Heart right ventricle (tissue), 16 donors: Measurements from ENCODE around the gene ERCC4. TPM values are rescaled to one million over a fixed set of nuclear protein-coding genes. Genes with fewer than 3 reads are reported as not detected.

Experiments
- ATAC-seq, 8 donors: fragments of 200-7000 bp; cut with Tn5 transposase; one replicate each; pipeline ENCODE4 v1.9.1; 2020; ENCODE audit warnings: mild to moderate bottlenecking in 8 of 8, moderate library complexity in 8 of 8, moderate number of reproducible peaks in 1 of 8
- DNase-seq, 2 donors: peaks; one replicate each; pipeline ENCODE4 v3.0.0-alpha.2; 2020
- H3K27ac ChIP-seq, 10 donors: fragments of 200-600 bp; sonication (generic) in 2 of 10; one replicate each; pipeline versions ENCODE4 v1.5.0 to v1.8.0; 2020 to 2022; ENCODE audit warnings: mild to moderate bottlenecking in 3 of 10
- H3K27me3 ChIP-seq, 7 donors: fragments of 200-600 bp; one replicate each; pipeline ENCODE4 v1.8.0; 2021 to 2022; ENCODE audit warnings: mild to moderate bottlenecking in 2 of 7
- H3K36me3 ChIP-seq, 9 donors: fragments of 200-600 bp; sonication (generic) in 1 of 9; one replicate each; pipeline versions ENCODE4 v1.5.0 to v1.8.0; 2020 to 2022; ENCODE audit warnings: mild to moderate bottlenecking in 2 of 9
- H3K4me1 ChIP-seq, 9 donors: fragments of 200-600 bp; sonication (generic) in 1 of 9; one replicate each; pipeline versions ENCODE4 v1.5.0 to v1.8.0; 2020 to 2022; ENCODE audit warnings: mild to moderate bottlenecking in 4 of 9
- H3K4me3 ChIP-seq, 10 donors: fragments of 200-600 bp; sonication (generic) in 2 of 10; one replicate each; pipeline versions ENCODE4 v1.5.0 to v1.8.0; 2020 to 2022; ENCODE audit warnings: mild to moderate bottlenecking in 7 of 10, moderate library complexity in 2 of 10
- H3K9me3 ChIP-seq, 11 donors: fragments of 200-600 bp in 10 of 11; sonication (generic) in 2 of 11; one replicate each; pipeline versions ENCODE4 v1.5.0 to v1.8.0; 2013 to 2022; ENCODE audit warnings: mild to moderate bottlenecking in 2 of 11, control low read depth in 1 of 11, moderate library complexity in 1 of 11
- WGBS, 2 donors: extraction: QIAGEN DNeasy Blood & Tissue Kit; methylation state at CpG; one replicate each; pipeline ENCODE4 v1.1.7; 2013; ENCODE audit warnings: inconsistent platforms in 1 of 2; 5-methylcytosine and 5-hydroxymethylcytosine counted together
- intact Hi-C, 10 donors: fragments of 100-400 bp; cut with DNase I; formaldehyde crosslinking; loops; one replicate each; pipeline versions ENCODE4 v1.11.1 to v1.14.2; 2022
- polyA plus RNA-seq, 2 donors: library from polyadenylated mRNA; stranded (reverse); fragments of 200-250 nt; gene quantifications; one replicate each; pipeline ENCODE4 v1.2.3, GENCODE V29; 2013
- total RNA-seq, 10 donors: library from RNA; stranded (reverse); fragmentation: NEBNext Ultra II Directional in 3 of 10; extraction: Animal tissue kit (Norgen Biotek cat#: 25700) in 3 of 10; gene quantifications; one replicate each; pipeline versions ENCODE4 v1.2.1 to v1.2.4, GENCODE V29; 2021 to 2023
- TF ChIP-seq, protein P1 (sequence below), 9 donors: fragments of 200-600 bp; sonication (generic) in 2 of 9; IDR thresholded peaks; one replicate each; pipeline versions ENCODE4 v1.5.0 to v1.8.0; 2021 to 2022; ENCODE audit warnings: antibody characterized with exemption in 9 of 9, mild to moderate bottlenecking in 5 of 9, moderate library complexity in 1 of 9
- donor health status: Arrhythmogenic right ventricular cardiomyopathy.
- donor health status: ischemic (EF 13 %, LVEDD 7.1; RV severe dilation, severe dysfunction).
- donor health status: healthy with polysubstance abuse.
- donor health status: DM: no; HTN: yes; CAD: no.
- donor health status: DM: no; HTN: no; CAD: no.
- donor health status: ischemic (EF 25% LVEDD 6.9; RV normal size, moderate dysfunction).
- donor health status: ischemic (EF 25% LVEDD 5.7; RV mildly dilated, moderate dysfunction).
- donor health status: healthy.
- donor health status: DM: yes; HTN: yes; CAD: no.
- donor health status: Ischemic cardiomyopathy.
- donor health status: ischemic (EF 35%, LVEDD 5.7; RV mildly dilated, moderate dysfunction).
- donor health status: nonischemic (EF 11% LVEDD 7.7; RV severe dilation, severe dysfunction).
- donor health status: DM: yes; HTN: yes; CAD: no.
- donor health status: PGD.
- donor health status: ischemic (EF 29% LVEDD 5.4; RV normal size, mild dysfunction).
- donor health status: nonischemic (EF 23%, LVEDD 6.1; RV moderate dilation, normal function).

The ERCC4 gene
- total and polyA plus RNA-seq, 12 donors, result 1.3 to 13.1 (median 8.9) TPM

DNA sequence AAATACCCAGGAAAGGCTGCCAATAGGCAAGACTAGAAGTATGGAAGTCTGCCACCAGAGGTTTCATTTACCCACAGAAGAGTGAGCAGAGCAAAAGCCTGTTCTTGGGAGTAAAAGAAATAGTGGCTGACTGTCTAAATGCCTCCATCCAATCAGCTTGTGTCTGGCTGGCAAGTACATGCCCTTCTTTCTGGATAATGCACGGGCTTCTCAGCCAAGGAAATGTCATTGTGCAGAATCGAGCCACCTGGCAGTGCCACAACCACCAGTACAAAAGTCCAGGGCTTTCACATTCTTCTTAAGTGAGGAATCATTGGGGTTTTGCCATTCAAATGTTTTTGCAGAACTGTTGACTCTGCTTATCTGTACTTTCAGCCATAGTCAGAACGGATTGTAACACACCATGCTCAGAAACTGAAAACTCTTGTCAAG is 10.1 kb upstream of the ERCC4 start:
- WGBS, 2 donors, result 8 to 15% methylated on average over 3 of the region's 3 CpGs

DNA sequence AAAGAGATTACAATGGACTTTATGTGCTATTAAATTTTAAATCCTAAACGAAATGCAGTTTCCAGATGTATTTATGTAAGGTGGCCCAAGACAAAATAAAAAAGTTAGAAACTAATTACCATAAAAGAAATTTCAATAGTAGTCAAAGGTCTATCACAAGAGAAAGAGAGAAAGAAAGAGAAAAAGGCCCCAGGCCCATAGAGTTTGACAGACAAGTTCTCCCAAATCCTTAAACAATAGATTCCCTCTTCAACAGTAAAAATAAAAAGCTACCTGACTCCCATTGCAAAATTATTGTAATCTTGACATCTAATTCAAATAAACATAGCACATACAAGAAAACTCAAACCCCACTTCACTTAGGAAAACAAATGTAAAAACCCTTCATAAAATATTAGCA is 8.6 kb upstream of the ERCC4 start:
- TF ChIP-seq, protein P1, sequence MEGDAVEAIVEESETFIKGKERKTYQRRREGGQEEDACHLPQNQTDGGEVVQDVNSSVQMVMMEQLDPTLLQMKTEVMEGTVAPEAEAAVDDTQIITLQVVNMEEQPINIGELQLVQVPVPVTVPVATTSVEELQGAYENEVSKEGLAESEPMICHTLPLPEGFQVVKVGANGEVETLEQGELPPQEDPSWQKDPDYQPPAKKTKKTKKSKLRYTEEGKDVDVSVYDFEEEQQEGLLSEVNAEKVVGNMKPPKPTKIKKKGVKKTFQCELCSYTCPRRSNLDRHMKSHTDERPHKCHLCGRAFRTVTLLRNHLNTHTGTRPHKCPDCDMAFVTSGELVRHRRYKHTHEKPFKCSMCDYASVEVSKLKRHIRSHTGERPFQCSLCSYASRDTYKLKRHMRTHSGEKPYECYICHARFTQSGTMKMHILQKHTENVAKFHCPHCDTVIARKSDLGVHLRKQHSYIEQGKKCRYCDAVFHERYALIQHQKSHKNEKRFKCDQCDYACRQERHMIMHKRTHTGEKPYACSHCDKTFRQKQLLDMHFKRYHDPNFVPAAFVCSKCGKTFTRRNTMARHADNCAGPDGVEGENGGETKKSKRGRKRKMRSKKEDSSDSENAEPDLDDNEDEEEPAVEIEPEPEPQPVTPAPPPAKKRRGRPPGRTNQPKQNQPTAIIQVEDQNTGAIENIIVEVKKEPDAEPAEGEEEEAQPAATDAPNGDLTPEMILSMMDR (IDR thresholded peaks at IDR 0.05), result no peak
- DNase-seq (no peak), ATAC-seq (no peak)
- H3K4me1 ChIP-seq, result peaks cover 0 to 24% (median 0%) of the 10 kb centered on the region in 9 donors
- H3K9me3 ChIP-seq, result peaks cover 0 to 13% (median 4%) of the 10 kb centered on the region in 11 donors
- H3K27me3 ChIP-seq, result peaks cover 0 to 8% (median 0%) of the 10 kb centered on the region in 7 donors
- intact Hi-C loops, result loop anchor here in 1 of 10 donors (10.0 kb wide), 1 partner anchor 723 kb away; the partner anchor contains the start of genes BFAR and PARN
- 84 to 88% methylated on average over 1 of the region's 1 CpG for WGBS, 2 donors
- H3K4me3 ChIP-seq, result no peak overlapping the region
- H3K27ac ChIP-seq, result peak overlapping the region in 3 of 10 donors; percentile 80 to 84 (median 80)
- no peaks in the 10 kb centered on the region for H3K36me3 ChIP-seq

More for the DNA sequence above, 10.1 kb upstream of the ERCC4 start:
- peaks cover 0 to 20% (median 0%) of the 10 kb centered on the region in 9 donors for H3K4me1 ChIP-seq
- ATAC-seq (peak; percentile 78 to 98 (median 95)), DNase-seq (peak; percentile 27 to 69)
- intact Hi-C loops, result loop anchor here in 1 of 10 donors (10.0 kb wide), 1 partner anchor 725 kb away; the partner anchor contains the start of genes BFAR and PARN
- peaks cover 0 to 8% (median 0%) of the 10 kb centered on the region in 7 donors for H3K27me3 ChIP-seq
- H3K9me3 ChIP-seq, result peaks cover 0 to 13% (median 4%) of the 10 kb centered on the region in 11 donors
- no peaks in the 10 kb centered on the region for H3K36me3 ChIP-seq
- H3K4me3 ChIP-seq, result peak overlapping the region in 1 of 10 donors; percentile 8
- H3K27ac ChIP-seq, result peak overlapping the region in 9 of 10 donors; percentile 31 to 88 (median 80)
- TF ChIP-seq, protein P1 (IDR thresholded peaks at IDR 0.05), result no peak

DNA sequence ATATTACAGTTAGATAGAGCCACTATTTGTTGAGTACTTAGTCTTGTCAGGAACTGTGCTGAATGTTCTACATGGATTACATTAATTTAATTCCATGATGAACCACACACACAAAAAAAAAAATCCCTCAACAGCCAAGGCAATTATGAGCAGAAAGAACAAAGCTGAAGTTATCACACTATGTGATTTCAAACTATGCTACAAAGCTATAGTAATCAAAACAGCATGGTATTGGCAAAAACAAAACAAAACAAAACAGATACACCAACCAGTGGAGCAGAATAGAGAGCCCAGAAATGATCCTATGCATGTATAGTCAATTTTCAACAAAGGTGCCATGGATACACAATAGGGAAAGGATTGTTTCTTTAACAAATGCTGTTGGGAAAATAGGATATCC is 8.1 kb upstream of the ERCC4 start:
- intact Hi-C loops, result loop anchor here in 1 of 10 donors (10.0 kb wide), 1 partner anchor 723 kb away; the partner anchor contains the start of genes BFAR and PARN
- no peak for ATAC-seq
- peaks cover 0 to 24% (median 0%) of the 10 kb centered on the region in 9 donors for H3K4me1 ChIP-seq

DNA sequence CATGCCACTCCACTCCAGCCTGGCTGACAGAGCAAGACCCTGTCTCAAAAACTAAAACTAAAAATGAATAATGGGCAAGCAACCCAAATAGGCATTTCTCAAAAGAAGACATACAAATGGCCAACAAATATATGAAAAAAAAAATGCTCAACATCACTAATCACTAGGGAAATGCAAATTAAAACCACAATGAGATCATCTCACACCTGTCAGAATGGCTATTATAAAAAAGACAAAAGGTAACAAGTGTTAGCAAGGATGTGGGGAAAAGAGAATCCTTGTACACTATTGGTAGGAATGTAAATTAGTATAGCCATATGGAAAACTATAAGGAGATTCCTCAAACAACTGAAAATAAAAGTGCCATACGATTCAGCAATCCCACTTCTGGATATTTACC is 7.1 kb upstream of the ERCC4 start:
- TF ChIP-seq, protein P1 (IDR thresholded peaks at IDR 0.05), result no peak
- intact Hi-C loops, result loop anchor here in 1 of 10 donors (10.0 kb wide), 1 partner anchor 722 kb away; the partner anchor contains the start of genes BFAR and PARN
- Histone ChIP-seq H3K36me3 (no peaks in the 10 kb centered on the region), H3K27me3 (peaks cover 0 to 4% (median 0%) of the 10 kb centered on the region in 7 donors), H3K27ac (peak overlapping the region in 4 of 10 donors; percentile 32 to 40 (median 36)), H3K9me3 (peaks cover 0 to 13% (median 4%) of the 10 kb centered on the region in 11 donors), H3K4me3 (no peak overlapping the region), H3K4me1 (peaks cover 0 to 24% (median 0%) of the 10 kb centered on the region in 9 donors)
- DNase-seq (no peak), ATAC-seq (no peak)
- 74 to 81% methylated on average over 1 of the region's 1 CpG for WGBS, 2 donors

More for the DNA sequence above, 8.1 kb upstream of the ERCC4 start:
- Histone ChIP-seq H3K9me3 (peaks cover 0 to 13% (median 4%) of the 10 kb centered on the region in 11 donors), H3K4me3 (no peak overlapping the region), H3K27me3 (peaks cover 0 to 8% (median 0%) of the 10 kb centered on the region in 7 donors), H3K36me3 (no peaks in the 10 kb centered on the region), H3K27ac (no peak overlapping the region)
- no peak for DNase-seq
- TF ChIP-seq, protein P1 (IDR thresholded peaks at IDR 0.05), result no peak
